HCT116 (cell line): ENCODE data around the gene ZNF536. TPM values are rescaled to one million over a fixed set of nuclear protein-coding genes. Genes with fewer than 3 reads are reported as not detected.

Experiments used
- ATAC-seq: fragments of 200-7000 bp; cut with Tn5 transposase; 2 replicates; pipeline ENCODE4 v1.9.1; 2020; ENCODE audit warnings: mild to moderate bottlenecking, moderate library complexity
- BruUV-seq: library from RNA; stranded (reverse); fragments of 400-500 nt; replicated peaks from 2 replicates; lab custom pipeline; 2021; lab: Mats Ljungman, UMichigan
- CTCF ChIA-PET: fragments of 300-600 bp; sonication (Branson Sonifier 250); formaldehyde crosslinking; loops from one replicate; lab custom pipeline; 2021; ENCODE audit warnings: antibody characterized with exemption; lab: Charles Lee
- POLR2A ChIA-PET: fragments of 300-600, 350-600 bp; sonication (Branson Sonifier 250); formaldehyde crosslinking; loops from one replicate; lab custom pipeline; 2021; ENCODE audit warnings: antibody characterized with exemption; lab: Charles Lee
- RAD21 ChIA-PET, 2 experiments: fragments of 300-600 bp; sonication (Branson Sonifier 250); formaldehyde crosslinking; loops; one replicate each; lab custom pipeline; 2023; ENCODE audit warnings: low total read pairs in 2 of 2; ENCODE audit not compliant: uncharacterized antibody in 2 of 2, unreplicated experiment in 2 of 2, low non-redundant PET in 1 of 2; lab: Charles Lee
- DNase-seq: peaks from one replicate; pipeline ENCODE4 v3.0.0-alpha.2; 2010; ENCODE audit warnings: low read depth, low spot score
- H2AFZ ChIP-seq: fragments of 200-600 bp; shearing (Covaris generic), sonication (generic); 2 replicates; pipeline ENCODE4 v1.6.1; 2017; ENCODE audit warnings: low read depth, mixed run types, mixed read lengths, antibody characterized with exemption, low read length; ENCODE audit not compliant: poor library complexity, severe bottlenecking
- H3K27ac ChIP-seq: 2 replicates; pipeline ENCODE4 v1.5.1; 2012; ENCODE audit warnings: low read depth, low read length
- H3K27me3 ChIP-seq: fragments of 200-600 bp; sonication (generic); 2 replicates; pipeline ENCODE4 v1.6.1; 2016; ENCODE audit warnings: mixed run types, low read length, mixed read lengths; ENCODE audit not compliant: insufficient read depth
- H3K36me3 ChIP-seq, 2 experiments: fragments of 200-500 bp in 1 of 2; fragments of 200-600 bp in 1 of 2; sonication (Bioruptor generic) in 1 of 2; sonication (generic) in 1 of 2; 2 replicates each; pipeline versions ENCODE4 v1.5.1 to v1.6.1; 2014 to 2016; ENCODE audit warnings: low read length in 2 of 2, inconsistent platforms in 1 of 2, mixed read lengths in 1 of 2, mixed run types in 1 of 2; ENCODE audit not compliant: insufficient read depth in 2 of 2, control insufficient read depth in 1 of 2
- H3K4me1 ChIP-seq, 2 experiments: fragments of 200-600 bp in 1 of 2; sonication (generic) in 1 of 2; 2 replicates each; pipeline versions ENCODE4 v1.5.1 to v1.6.1; 2012 to 2017; ENCODE audit warnings: low read length in 2 of 2, inconsistent platforms in 1 of 2, mild to moderate bottlenecking in 1 of 2, mixed read lengths in 1 of 2, mixed run types in 1 of 2, moderate library complexity in 1 of 2; ENCODE audit not compliant: insufficient read depth in 2 of 2, control insufficient read depth in 1 of 2
- H3K4me2 ChIP-seq: fragments of 200-600 bp; sonication (generic); 2 replicates; pipeline ENCODE4 v1.6.1; 2017; ENCODE audit warnings: mixed run types, low read length, mixed read lengths
- H3K4me3 ChIP-seq, 2 experiments: fragments of 200-600 bp in 1 of 2; sonication (generic) in 1 of 2; replicated peaks in 1 of 2; 2 replicates each; pipeline ENCODE4 v1.5.1; 2011 to 2016; ENCODE audit warnings: low read length in 2 of 2, control low read depth in 1 of 2, low read depth in 1 of 2, mild to moderate bottlenecking in 1 of 2, mixed read lengths in 1 of 2, mixed run types in 1 of 2
- H3K79me2 ChIP-seq: fragments of 200-600 bp; sonication (generic); 2 replicates; pipeline ENCODE4 v1.6.1; 2017; ENCODE audit warnings: mild to moderate bottlenecking, mixed run types, low read length, moderate library complexity, mixed read lengths; ENCODE audit not compliant: insufficient read depth
- H3K9ac ChIP-seq: fragments of 200-600 bp; sonication (generic); 2 replicates; pipeline ENCODE4 v1.6.1; 2016; ENCODE audit warnings: low read length, mixed read lengths
- H3K9me2 ChIP-seq: fragments of 200-600 bp; sonication (generic), shearing (Covaris generic); 2 replicates; pipeline ENCODE4 v1.6.1; 2017; ENCODE audit warnings: mixed run types, mild to moderate bottlenecking, moderate library complexity; ENCODE audit not compliant: insufficient read depth
- H3K9me3 ChIP-seq, 2 experiments: fragments of 200-500 bp in 1 of 2; fragments of 200-600 bp in 1 of 2; sonication (Bioruptor generic) in 1 of 2; sonication (generic) in 1 of 2; 2 replicates each; pipeline ENCODE4 v1.6.1; 2014 to 2017; ENCODE audit warnings: low read length in 2 of 2, mixed read lengths in 2 of 2, inconsistent platforms in 1 of 2, low read depth in 1 of 2, mild to moderate bottlenecking in 1 of 2, mixed run types in 1 of 2, moderate library complexity in 1 of 2; ENCODE audit not compliant: control insufficient read depth in 1 of 2, insufficient read depth in 1 of 2
- H4K20me1 ChIP-seq: fragments of 200-600 bp; sonication (generic), shearing (Covaris generic); 2 replicates; pipeline ENCODE4 v1.6.1; 2017; ENCODE audit warnings: mixed run types, mild to moderate bottlenecking, moderate library complexity; ENCODE audit not compliant: insufficient read depth
- CBX3 ChIP-seq: IDR thresholded peaks from 2 replicates; pipeline ENCODE4 v1.6.1; 2012; ENCODE audit warnings: low read depth
- ELF1 ChIP-seq: IDR thresholded peaks from 2 replicates; pipeline ENCODE4 v1.6.1; 2012; ENCODE audit warnings: low read depth, borderline replicate concordance
- EZH2phosphoT487 ChIP-seq: fragments of 200-600 bp; IDR thresholded peaks from 2 replicates; pipeline ENCODE4 v1.6.1; 2018; ENCODE audit warnings: antibody characterized with exemption, borderline replicate concordance
- JUND ChIP-seq: IDR thresholded peaks from 2 replicates; pipeline ENCODE4 v1.6.1; 2012
- RAD21 ChIP-seq: IDR thresholded peaks from 2 replicates; pipeline ENCODE4 v1.6.1; 2012; ENCODE audit warnings: low read depth, mild to moderate bottlenecking
- SIN3A ChIP-seq: IDR thresholded peaks from 2 replicates; pipeline ENCODE4 v1.6.1; 2012; ENCODE audit warnings: low read depth
- SRF ChIP-seq: IDR thresholded peaks from 2 replicates; pipeline ENCODE4 v1.6.1; 2012; ENCODE audit warnings: low read depth
- YY1 ChIP-seq: IDR thresholded peaks from 2 replicates; pipeline ENCODE4 v1.6.1; 2011; ENCODE audit warnings: low read length, low read depth, moderate library complexity, mild to moderate bottlenecking; ENCODE audit not compliant: insufficient replicate concordance; ENCODE audit errors: extremely low read depth
- intact Hi-C: fragments of 100-400 bp; cut with micrococcal nuclease; formaldehyde crosslinking; loops from 2 replicates; pipeline ENCODE4 v1.10.0; 2022
- total RNA-seq: library from RNA; stranded (reverse); gene quantifications from one replicate; pipeline ENCODE4 v1.2.1, GENCODE V29; 2021; ENCODE audit not compliant: unreplicated experiment
- TF ChIP-seq, protein P1 (sequence below): IDR thresholded peaks from 2 replicates; pipeline ENCODE4 v1.6.1; 2012
- TF ChIP-seq, protein P2 (sequence below): IDR thresholded peaks from 2 replicates; pipeline ENCODE4 v1.6.1; 2012
- TF ChIP-seq, protein P3 (sequence below), 3 experiments: fragments of 200-600 bp in 1 of 3; sonication (generic) in 1 of 3; IDR thresholded peaks in 2 of 3; conservative IDR thresholded peaks in 1 of 3; 2 replicates each; pipeline ENCODE4 v1.5.1; 2012 to 2017; ENCODE audit warnings: low read depth in 2 of 3, low read length in 2 of 3, antibody characterized with exemption in 1 of 3, borderline replicate concordance in 1 of 3, control low read depth in 1 of 3, mild to moderate bottlenecking in 1 of 3, mixed read lengths in 1 of 3, mixed run types in 1 of 3, moderate library complexity in 1 of 3; ENCODE audit not compliant: insufficient read depth in 1 of 3
- TF ChIP-seq, protein P4 (sequence below): IDR thresholded peaks from 2 replicates; pipeline ENCODE4 v1.6.1; 2011; ENCODE audit warnings: mild to moderate bottlenecking, low read length, moderate library complexity; ENCODE audit not compliant: insufficient replicate concordance; ENCODE audit errors: extremely low read depth

The ZNF536 gene
- total RNA-seq, 1 experiment from 2014 or later, result not detected

DNA sequence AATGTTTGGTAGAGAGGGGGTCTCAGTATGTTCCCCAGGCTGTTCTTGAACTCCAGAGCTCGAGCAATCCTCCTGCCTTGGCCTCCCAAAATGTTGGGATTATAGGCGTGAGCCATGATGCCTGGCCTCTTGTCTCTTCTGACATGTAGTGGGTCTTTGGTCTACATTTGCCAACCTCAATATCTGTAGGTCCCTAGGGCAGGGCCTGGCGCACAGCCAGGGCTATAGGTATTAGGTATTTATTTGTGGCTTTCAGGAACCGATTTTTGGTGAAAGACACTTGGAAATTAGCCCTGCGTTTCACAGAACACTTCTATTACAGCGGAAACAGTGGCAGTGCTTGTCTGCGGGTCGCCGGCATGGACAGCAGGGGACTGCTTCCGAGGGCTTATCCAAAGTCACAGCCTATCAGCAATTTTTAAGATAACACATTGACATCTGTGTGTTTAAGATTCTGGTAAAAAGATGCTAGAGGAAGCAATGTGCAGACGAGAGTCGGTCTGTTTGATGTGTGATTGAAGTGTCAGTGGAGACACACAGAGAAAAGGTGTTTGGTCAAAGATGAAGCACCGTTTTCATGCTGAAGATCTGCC, 14.5 kb downstream of the ZNF536 start:
- H4K20me1 ChIP-seq, result no peaks in the 10 kb centered on the region
- no peak overlapping the region for H3K4me3 ChIP-seq
- no TSS peak for BruUV-seq
- intact Hi-C loops, result no loop called here
- no peaks in the 10 kb centered on the region for H3K36me3 ChIP-seq
- POLR2A ChIA-PET, result no interaction called here
- no peaks in the 10 kb centered on the region for H3K9me2 ChIP-seq
- peaks cover 7% of the 10 kb centered on the region; the same call in 1 of the 2 replicates for H3K27me3 ChIP-seq
- H3K4me1 ChIP-seq, result no peaks in the 10 kb centered on the region
- RAD21 ChIA-PET, result no interaction called here
- H3K27ac ChIP-seq, result no peak overlapping the region
- H3K9ac ChIP-seq, result no peak overlapping the region
- ATAC-seq (no peak), DNase-seq (no peak)
- no peaks in the 10 kb centered on the region for H3K9me3 ChIP-seq
- CTCF ChIA-PET, result no interaction called here
- H3K4me2 ChIP-seq, result no peak overlapping the region
- no peak overlapping the region for H2AFZ ChIP-seq
- no peak for TF ChIP-seq ELF1
- TF ChIP-seq EZH2phosphoT487, result no peak
- no peaks in the 10 kb centered on the region for H3K79me2 ChIP-seq

DNA sequence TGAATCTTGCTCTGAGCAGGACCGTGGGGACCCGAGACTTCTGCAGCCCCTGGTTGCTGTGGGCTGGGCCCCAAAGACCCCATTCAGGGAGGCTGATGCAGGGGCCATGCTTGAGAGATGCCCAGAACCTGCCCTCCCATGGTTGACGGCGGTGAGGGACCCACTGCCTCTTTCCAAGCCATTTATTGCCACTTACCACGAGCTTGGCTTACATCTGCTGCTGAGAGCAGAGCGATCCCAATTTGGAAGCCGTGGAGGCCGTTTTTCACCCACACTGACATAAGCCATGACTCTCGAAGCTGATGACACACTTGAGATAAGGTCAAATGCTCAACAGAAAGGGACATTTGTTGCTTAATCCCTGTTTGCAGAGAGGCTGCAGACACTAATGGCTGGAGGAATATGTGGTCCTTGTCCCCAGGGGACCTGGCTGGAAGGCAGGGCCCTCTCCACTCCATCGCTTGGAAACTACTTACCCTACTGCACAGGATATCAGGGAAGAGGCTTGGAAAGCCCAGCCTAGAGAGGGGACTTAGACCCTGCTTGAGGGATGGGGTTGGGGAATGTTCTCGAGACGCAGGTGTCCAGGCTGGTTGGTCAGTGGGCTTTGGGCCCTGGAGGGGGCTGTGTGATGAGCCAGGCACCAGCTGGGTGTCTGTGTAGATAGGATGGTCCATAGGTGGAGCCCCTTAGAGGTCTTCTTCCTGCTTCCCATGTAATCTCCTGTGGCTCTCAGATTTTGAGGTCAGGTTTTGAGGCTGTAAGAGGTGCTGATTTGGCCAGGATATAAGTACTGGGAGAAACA, 15.3 kb downstream of the ZNF536 start:
- H3K36me3 ChIP-seq, result no peaks in the 10 kb centered on the region
- ChIA-PET POLR2A (no interaction called here), RAD21 (no interaction called here), CTCF (no interaction called here)
- DNase-seq, result no peak
- H3K4me3 ChIP-seq, result no peak overlapping the region
- H3K9me3 ChIP-seq, result no peaks in the 10 kb centered on the region
- no peaks in the 10 kb centered on the region for H3K9me2 ChIP-seq
- H2AFZ ChIP-seq, result no peak overlapping the region
- H3K27me3 ChIP-seq, result peaks cover 9% of the 10 kb centered on the region; the same call in 1 of the 2 replicates
- no peaks in the 10 kb centered on the region for H3K79me2 ChIP-seq
- no peaks in the 10 kb centered on the region for H3K4me1 ChIP-seq
- no peak overlapping the region for H3K4me2 ChIP-seq
- intact Hi-C loops, result no loop called here
- no peak overlapping the region for H3K9ac ChIP-seq
- TF ChIP-seq, protein P1, sequence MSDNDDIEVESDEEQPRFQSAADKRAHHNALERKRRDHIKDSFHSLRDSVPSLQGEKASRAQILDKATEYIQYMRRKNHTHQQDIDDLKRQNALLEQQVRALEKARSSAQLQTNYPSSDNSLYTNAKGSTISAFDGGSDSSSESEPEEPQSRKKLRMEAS, result no peak
- TF ChIP-seq ELF1 (no peak), CBX3 (no peak), RAD21 (no peak), YY1 (no peak), SIN3A (no peak), SRF (no peak), JUND (no peak)
- TF ChIP-seq, protein P2, sequence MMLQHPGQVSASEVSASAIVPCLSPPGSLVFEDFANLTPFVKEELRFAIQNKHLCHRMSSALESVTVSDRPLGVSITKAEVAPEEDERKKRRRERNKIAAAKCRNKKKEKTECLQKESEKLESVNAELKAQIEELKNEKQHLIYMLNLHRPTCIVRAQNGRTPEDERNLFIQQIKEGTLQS, result no peak
- TF ChIP-seq, protein P3, sequence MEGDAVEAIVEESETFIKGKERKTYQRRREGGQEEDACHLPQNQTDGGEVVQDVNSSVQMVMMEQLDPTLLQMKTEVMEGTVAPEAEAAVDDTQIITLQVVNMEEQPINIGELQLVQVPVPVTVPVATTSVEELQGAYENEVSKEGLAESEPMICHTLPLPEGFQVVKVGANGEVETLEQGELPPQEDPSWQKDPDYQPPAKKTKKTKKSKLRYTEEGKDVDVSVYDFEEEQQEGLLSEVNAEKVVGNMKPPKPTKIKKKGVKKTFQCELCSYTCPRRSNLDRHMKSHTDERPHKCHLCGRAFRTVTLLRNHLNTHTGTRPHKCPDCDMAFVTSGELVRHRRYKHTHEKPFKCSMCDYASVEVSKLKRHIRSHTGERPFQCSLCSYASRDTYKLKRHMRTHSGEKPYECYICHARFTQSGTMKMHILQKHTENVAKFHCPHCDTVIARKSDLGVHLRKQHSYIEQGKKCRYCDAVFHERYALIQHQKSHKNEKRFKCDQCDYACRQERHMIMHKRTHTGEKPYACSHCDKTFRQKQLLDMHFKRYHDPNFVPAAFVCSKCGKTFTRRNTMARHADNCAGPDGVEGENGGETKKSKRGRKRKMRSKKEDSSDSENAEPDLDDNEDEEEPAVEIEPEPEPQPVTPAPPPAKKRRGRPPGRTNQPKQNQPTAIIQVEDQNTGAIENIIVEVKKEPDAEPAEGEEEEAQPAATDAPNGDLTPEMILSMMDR (IDR thresholded peaks at IDR 0.05 in 2 of 3, conservative IDR thresholded peaks at IDR 0.05 in 1 of 3; ENCODE audit: borderline replicate concordance in 1 of 3, insufficient read depth in 1 of 3, low read depth in 2 of 3, low read length in 2 of 3), result no peak
- TF ChIP-seq, protein P4, sequence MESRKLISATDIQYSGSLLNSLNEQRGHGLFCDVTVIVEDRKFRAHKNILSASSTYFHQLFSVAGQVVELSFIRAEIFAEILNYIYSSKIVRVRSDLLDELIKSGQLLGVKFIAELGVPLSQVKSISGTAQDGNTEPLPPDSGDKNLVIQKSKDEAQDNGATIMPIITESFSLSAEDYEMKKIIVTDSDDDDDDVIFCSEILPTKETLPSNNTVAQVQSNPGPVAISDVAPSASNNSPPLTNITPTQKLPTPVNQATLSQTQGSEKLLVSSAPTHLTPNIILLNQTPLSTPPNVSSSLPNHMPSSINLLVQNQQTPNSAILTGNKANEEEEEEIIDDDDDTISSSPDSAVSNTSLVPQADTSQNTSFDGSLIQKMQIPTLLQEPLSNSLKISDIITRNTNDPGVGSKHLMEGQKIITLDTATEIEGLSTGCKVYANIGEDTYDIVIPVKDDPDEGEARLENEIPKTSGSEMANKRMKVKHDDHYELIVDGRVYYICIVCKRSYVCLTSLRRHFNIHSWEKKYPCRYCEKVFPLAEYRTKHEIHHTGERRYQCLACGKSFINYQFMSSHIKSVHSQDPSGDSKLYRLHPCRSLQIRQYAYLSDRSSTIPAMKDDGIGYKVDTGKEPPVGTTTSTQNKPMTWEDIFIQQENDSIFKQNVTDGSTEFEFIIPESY, result no peak
- TF ChIP-seq, all 23 proteins: peak for 0
- Histone ChIP-seq H4K20me1 (no peaks in the 10 kb centered on the region), H3K27ac (no peak overlapping the region)
- ATAC-seq, result no peak
- no TSS peak for BruUV-seq
